HG02981 (cell line): ENCODE results near the gene ABHD4.

Experiments used
- ATAC-seq: cut with Tn5 transposase; IDR thresholded peaks from one replicate; pipeline ENCODE4 v1.9.1; 2021; ENCODE audit warnings: mild to moderate bottlenecking, moderate library complexity; ENCODE audit not compliant: unreplicated experiment

Gene ABHD4

DNA sequence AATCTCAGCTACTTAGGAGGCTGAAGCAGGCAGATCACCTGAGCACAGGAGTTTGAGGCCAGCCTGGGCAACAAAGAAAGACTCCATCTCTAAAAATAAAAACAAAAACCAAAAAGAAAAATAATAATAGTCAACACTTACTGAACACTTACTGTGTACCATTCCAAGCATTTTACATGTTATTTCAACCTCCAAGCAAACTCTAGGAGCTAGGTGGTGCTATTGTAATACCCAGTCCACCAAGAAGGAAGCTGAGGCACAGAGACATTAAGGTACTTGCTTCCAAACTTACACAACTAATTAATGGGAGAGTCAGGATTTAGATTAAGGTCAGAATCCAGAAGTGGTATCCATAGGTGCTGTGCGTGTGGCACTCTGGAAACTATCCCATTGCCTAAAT lies 59.8 kb downstream of the ABHD4 start:
- ATAC-seq: no peak

DNA sequence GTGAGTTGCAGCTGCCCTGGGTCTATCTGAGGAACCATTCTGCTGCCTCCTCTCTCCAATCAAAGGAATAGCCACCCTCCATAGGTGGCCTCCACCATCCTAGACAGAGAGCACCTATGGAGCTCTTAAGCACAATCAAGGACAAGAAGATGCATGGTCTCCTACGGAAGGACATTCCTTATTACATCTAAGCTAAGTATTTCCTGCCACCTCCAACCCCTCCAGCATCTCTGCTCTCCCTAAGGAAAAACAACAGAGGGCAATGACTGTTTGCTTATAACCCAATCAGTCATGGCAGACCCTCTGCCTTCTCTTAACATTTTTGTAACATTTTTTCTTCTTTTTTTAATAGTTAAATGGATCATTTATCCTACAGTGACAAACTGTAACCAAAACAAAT lies 60.8 kb downstream of the ABHD4 start:
- no peak for ATAC-seq

- ATAC-seq: no peak
Measured at GRCh38 chr14:22660654-22661053, 62.6 kb downstream of the ABHD4 start.
